Activated gamma-delta T cell treated with anti-CD3 and anti-CD28 coated beads, Interleukin-2, amount 50 U/mL, for 16 hours (primary cell): Measurements from ENCODE around the gene LZTR1.

ENCODE experiments used
- DNase-seq: peaks from one replicate; pipeline ENCODE4 v3.0.0-alpha.2; 2020; ENCODE audit warnings: low read depth

The LZTR1 gene

DNA sequence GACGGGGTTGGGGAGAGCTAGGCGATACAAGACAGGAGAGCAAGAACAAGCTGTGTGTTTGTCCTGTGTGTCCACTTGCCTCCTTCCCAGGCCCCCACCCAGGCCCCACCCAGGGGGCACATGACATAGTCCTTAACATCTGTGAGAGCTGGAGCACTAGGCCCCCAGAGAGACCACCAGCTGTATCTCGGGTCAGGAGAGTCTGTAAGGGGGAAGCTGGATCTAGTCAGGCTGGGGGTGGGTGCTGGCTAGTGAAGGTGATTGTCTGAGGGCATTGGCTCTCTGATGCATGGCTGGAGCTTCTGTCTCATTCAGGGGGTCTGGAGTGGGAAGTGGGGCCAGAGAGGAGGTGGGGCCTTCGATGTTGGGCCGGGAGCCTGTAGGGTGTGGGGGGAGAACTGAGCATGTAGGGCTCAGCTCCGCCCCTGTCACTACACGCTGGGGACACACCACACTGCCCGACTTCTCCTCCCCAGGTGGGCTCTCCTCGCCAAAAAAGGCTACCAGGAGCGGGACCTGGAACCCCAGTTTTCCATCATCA is 33.4 kb downstream of the LZTR1 start:
- DNase-seq, result no peak

DNA sequence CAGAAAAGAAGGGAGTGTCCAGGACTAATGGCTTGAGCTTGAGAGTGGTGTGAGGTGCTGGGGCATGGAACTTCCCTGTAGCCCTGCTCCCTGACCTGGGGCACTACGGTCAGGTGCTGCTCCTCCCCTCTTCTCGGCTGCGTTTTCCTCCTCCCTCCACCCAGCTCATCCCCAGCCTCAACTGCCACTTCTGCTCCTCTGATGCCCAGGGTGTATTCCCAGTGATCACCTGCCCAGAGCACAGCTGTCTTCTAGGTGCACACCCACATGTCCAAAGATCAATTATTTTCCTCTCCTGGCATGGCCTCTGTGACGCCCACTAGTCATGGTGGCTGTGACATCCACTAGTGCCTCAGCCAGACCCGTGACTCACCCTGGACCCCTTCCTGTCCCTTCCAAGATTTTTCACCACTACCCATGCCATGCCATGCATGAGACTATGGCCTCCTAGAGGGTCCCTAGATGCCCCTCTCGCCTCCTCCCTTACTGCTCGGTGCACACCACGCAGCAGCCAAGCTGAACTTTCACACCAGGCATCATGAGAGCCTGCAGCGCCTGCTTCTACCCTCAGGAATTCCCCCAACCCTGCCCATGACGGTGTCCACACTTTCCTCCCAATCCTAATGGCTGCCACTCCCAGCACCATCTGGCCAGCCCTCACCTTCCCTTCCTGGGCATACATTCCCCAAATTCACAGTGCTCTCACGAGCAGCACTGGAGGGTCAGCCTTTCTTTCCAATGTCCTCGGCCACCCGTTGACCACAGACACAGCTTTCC is 34.7 kb downstream of the LZTR1 start:
- no peak for DNase-seq

DNA sequence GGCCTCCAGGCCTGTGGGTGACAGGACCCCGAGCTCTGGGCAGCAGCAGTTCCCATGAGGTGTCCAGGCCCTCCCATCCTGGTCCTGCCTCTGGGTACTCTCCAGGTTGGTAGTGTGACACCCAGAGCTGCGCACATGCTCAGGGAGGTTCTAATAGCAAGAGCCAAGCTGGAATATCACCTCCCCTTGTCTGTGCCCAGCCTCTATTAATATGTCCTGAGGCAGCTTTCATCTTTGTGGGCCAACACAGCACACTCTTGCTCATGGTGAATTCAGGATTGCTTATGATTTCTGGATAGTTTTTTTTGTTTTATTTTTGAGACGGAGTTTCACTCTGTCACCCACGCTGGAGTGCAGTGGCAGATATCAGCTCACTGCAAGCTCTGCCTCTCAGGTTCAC is 36.2 kb downstream of the LZTR1 start:
- DNase-seq, result no peak

DNA sequence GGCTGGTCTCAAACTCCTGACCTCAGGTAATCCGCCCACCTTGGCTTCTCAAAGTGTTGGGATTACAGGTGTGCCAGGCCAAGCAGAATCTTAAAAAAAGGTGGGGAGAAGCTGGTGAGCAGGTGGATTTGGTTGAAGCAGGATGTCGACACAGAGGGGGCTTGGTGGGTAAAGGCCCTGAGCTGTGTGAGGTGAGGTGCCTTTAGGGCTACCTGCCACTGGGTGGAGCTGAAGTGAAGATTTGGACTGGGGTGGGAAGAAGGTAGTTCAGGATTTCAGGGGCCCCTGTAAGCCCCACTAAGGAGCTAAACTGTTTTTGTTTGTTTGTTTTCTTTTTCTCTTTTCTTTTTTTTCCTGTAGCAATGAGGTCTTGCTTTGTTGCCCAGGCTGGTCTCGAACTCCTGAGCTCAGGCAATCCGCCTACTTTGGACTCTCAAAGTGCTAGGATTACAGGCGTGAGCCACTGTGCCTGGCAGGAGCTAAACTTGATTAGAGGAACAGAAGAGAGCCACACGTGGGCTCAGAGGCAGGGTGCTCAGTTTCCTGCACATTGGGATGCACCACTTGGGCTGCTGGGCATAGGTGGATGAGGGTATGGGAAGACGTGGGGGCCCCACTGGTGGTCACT is 38.8 kb downstream of the LZTR1 start:
- no peak for DNase-seq

DNA sequence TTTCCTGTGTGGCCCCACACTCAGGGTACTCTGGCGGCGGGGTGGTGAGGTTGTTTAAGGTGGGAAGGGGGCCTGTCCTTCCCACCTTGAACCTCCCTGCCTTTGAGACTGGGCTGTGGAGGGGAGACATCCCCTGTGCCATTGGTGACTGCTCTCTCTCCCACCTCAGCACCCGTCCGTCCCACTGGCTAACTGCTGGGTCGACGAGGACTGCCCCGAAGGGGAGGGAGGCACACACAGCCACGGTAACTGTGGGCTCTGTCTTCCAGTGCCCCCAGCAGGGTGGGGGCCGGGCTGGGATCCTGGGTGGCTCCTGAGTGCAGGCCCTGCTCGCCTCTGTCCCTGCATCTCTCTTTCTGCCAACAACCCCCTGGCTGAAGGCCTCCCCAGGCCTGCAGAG is 40.4 kb downstream of the LZTR1 start:
- no peak for DNase-seq

DNA sequence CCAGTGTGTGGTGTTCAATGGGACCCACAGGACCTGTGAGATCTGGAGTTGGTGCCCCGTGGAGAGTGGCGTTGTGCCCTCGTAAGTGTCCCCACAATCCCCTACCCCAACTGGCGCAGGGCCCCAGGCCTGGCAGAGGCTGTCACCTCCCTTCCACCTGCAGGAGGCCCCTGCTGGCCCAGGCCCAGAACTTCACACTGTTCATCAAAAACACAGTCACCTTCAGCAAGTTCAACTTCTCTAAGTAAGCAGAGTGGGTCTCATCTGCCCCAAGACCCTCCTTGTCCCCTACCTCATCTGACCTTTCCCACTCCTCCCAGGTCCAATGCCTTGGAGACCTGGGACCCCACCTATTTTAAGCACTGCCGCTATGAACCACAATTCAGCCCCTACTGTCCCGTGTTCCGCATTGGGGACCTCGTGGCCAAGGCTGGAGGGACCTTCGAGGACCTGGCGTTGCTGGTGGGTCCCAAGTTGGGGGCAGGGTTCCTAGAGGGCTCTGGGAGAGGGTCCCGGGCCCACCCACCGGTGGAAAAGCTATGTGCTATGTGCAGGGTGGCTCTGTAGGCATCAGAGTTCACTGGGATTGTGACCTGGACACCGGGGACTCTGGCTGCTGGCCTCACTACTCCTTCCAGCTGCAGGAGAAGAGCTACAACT is 41.0 kb downstream of the LZTR1 start:
- DNase-seq, result no peak

DNA sequence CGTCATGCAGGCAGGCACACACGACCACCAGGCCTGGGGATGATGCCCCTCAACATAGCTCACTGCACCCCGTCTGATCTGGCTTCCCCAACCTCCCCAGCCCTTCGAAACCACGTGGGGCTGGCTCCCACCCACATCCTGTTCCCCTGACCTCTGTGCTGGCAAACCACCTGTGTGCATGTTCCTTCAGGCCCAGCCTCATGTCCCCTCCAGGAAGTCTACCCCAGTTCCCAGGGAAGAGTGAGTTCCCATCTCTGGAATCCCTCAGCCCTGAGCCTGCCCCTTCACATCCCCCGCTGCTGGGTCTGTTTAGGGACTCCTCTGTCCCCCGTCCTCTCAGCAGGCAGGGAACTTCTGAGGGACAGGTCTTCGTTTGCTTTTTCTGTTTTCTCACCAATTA is 43.2 kb downstream of the LZTR1 start:
- DNase-seq, result no peak

DNA sequence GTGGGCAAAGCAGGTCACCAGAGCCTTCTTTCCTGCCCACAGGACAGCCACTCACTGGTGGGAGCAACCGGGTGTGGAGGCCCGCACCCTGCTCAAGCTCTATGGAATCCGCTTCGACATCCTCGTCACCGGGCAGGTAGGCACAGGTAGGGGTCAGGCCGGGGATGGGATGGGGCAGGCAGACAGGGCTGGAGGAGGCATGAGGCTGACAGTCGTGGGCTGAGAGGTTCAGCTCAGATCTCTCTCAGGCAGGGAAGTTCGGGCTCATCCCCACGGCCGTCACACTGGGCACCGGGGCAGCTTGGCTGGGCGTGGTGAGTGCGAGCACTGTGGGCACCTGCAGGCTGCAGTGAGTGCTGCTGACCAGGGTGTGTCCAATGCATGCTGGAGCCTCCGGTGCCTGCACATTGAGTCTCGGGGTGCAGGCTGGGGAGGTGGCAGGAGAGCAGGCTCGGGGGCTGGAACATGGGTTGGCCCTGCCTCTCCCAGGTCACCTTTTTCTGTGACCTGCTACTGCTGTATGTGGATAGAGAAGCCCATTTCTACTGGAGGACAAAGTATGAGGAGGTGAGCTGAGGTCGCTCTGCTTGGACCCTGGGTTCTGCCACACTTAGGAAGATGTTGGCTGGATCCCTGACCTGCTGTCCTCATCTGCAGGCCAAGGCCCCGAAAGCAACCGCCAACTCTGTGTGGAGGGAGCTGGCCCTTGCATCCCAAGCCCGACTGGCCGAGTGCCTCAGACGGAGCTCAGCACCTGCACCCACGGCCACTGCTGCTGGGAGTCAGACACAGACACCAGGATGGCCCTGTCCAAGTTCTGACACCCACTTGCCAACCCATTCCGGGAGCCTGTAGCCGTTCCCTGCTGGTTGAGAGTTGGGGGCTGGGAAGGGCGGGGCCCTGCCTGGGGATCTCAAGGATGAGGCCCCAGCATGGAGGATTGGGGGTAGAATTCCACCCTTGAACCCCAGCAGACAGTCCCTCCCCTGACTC is 44.0 kb downstream of the LZTR1 start:
- no peak for DNase-seq

DNA sequence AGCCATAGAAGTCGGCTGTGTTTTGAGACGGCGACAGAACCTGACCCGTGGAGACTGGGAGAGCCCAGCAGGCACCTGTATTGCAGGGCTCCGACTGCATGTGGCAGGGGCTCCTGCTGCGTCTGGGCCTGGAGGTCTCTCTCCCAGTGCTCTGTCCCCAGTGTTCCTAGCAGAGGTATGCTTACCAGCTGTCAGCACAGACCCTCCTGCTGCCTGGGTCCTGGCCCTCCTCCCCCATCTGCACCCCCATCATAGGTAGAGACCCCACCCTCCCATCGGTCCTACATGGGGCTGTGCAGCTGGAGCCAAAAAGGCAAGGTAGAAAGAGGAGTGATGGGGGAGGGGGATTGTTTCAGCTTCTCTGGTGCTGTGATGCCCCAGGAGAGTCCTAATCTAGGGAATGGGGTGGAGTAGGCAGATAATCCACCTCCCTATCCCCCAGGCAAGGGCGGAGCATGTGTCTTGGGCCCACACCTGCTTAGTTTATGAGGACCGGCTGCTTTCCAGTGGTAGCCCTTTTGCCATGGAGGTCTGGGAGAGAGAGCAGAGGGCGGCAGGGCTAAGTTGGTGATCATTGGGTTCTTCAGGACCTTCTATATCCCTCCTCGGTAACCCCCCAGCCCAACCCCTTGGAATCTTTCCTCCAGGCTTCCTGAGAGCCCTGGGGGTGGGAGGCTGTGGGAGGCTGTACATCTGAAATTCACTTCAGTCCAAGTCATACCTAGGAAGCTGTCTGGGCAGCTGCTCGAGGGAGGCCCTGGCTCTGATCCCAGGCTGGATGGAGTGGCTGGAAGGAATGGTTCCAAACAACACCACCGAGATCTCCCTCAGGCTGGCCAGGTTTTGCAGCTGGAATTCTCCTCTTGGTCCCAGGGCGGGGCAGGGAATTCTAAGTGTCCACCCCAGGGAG is 44.9 kb downstream of the LZTR1 start:
- no peak for DNase-seq

DNA sequence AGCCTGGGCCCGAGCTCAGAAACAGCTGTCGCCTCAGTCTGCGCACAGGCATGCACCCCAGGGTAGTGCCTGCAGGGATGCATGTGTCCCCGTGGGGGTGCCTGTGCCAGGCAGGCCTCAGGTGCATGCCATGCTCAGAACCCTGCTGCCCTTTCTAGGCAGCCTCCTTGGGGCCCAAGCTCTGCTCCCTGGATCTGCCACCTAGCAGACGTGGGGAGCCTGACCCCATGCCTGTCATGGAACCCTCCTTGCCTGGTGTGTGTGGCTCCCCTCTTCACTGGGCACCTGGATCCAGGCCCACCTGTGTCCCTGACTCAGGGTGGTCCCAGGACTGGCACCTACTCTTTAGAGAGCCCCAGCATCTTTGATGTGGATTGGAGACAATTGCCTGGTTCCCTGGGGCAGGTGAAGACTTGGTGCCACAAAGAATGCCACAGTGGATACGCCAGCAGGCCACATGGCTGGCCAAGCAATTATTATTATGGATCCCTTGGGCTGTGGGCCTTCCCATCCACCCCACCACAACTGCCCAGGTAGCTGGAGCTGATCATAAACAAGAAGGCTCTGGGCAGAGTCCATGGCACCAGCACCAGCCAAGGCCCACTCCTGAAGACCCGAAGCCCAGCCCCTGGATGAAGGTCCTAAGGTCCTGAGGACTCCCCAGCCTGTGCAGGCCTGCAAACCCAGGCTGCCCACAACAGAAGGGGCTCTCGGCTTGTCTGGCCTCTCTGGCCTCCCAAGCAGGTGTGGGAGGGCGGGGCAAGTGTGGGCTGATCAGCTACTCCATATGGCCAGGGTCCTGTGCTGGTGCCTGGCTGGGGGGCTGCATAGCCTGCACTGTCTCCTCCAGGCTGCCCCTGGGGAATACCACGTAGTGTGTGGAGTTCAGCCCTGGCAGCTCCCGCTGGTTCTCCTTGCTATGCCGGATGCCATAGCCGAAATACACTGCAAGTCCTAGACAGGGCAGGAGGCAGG is 46.5 kb downstream of the LZTR1 start:
- no peak for DNase-seq

DNA sequence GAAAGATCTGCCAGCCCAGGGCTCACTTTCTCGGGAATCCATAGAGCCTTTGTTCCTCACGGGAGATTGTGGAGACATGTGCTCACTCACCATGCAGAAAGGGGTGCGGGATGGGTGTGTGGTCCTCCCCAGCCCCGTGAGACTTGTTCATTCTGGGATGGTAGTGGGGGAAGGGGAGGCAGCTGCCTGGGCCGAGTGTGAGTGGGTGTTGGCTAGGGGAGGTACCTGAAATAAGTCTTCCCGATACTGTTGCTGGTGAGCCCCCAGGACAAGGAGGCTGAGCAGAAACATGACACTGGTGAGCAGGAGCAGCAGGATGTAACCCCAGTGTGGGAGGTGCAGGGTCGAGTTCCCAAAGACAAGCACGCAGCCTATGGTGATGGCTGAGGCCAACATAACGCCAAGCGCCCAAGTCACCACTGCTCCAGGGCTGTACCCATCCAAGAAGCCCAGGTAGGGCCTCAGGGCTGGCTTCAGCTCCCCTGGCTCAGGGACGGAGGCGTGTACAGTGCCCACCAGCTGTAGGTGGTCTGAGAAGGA is 47.5 kb downstream of the LZTR1 start:
- no peak for DNase-seq

DNA sequence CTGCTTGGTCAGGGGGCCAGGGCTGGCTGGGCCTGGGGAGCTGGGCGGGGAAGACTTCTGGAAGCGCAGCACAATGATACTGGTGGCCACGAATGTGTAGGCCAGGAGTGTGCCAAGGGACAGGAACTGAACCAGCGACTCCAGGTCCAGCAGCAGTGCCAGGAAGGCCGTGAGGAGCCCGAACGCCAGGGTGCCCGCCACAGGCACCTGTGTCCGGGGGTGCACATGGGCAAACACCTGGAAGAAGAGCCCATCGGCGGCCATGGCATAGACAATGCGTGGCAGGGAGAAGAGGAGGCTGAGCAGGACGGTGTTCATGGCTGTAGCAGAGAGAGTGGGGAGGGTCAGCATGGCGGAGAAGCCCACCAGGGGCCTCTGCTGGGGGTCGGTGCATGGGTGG is 47.9 kb downstream of the LZTR1 start:
- no peak for DNase-seq

DNA sequence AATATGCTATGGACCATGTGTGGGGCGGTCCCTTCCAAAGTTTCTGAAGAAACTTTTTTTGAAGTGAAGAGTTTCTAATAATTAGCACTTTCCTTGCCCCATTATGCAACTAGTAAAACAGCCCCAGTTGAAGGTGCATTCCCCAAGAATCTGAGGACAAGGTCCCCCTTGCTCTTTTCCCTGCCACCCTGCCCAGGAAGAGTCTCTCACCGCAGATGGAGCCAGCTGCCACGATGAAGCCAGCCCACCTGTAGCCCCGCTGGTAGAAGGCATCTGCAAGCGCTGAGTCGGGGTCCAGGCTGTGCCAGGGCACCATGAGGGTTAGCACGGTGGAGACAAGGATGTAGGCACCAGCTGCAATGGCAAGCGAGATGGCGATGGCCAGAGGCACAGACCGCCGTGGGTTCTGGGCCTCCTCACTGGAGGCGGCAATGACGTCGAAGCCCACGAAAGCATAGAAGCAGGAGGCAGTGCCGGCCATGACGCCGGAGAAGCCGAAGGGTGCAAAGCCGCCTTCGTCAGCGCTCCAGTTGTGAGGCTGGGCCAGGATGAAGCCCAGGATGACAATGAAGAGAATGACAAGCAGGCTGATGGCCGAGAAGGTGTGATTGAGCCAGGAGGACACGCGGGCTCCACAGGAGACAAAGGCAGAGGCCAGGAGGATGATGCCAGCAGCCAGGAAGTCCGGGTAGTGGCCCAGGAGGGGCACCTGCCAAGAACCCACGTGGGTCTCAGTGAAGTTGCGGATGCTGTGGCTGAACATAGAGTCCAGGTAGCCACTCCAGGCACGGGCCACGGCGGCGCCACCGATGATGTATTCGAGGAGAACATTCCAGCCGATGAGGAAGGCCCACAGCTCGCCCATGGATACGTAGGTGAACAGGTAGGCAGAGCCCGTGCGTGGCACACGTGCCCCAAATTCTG is 48.8 kb downstream of the LZTR1 start:
- no peak for DNase-seq

DNA sequence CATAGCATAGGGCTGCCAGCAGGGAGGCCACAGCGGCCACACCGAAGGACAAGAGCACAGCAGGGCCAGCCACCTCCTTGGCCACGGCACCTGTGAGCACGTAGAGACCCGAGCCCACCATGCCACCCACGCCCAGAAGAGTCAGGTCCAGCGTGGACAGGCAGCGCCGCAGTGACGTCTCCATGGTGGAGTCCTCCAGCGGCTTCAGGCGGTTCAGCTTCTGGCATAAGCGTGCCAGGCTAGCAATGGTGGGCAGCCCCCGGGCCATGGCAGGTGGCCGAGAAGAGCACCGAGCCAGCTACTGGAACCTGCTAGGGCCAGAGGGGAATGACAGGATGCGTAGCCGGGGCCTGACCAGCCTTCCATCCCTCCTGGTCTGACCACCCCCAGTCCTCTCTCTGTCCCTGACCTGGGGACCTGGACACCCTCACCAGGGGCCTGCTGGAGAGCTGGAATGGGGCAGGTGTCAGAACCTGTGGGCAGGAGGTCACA is 49.5 kb downstream of the LZTR1 start:
- no peak for DNase-seq

DNA sequence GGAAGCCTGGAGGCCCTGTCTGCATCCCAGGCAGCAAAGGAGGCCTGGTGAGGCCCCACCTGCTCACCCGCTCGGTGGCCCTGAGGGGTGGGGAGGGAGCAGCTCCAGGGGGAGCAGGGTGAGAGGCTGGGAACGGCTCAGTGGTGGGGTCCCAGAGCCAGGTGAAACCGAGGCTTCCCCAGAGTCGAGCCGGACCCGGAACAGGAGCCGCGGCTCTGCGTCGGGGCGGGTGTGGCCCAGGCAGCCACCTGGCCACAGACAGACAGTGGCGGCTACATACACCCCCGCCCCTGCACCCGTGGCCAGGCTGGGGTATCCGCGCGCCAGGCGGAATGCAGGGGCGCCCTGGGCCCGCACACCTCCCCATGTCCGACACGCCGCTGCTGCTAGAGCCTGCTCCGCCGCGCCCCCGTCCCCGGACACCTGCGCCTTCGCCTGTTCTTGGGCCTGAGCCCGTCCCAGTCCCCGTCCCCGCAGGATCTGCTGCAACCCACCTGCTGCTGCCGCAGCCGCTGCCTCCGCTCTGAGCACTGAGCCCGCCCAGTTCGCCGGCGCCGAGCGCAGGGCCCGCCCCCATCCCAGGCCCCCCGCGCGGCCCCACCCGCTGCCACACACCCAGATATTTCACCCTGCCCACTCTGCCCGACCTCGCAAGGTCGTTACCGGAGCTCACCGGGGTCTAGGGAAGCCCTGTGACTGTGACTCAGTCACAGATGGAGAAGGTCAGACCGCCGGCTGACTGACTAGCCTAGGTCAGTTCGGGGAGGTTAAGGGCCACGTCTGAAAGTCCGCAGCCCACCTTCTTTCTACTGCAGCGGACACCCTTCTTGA is 50.2 kb downstream of the LZTR1 start, which contains the start of gene SLC7A4:
TSS of gene SLC7A4 (minus strand) at position 525 of the 831 bp plus-strand sequence. CDS start 749 bp downstream, outside the sequence.
- no peak for DNase-seq

DNA sequence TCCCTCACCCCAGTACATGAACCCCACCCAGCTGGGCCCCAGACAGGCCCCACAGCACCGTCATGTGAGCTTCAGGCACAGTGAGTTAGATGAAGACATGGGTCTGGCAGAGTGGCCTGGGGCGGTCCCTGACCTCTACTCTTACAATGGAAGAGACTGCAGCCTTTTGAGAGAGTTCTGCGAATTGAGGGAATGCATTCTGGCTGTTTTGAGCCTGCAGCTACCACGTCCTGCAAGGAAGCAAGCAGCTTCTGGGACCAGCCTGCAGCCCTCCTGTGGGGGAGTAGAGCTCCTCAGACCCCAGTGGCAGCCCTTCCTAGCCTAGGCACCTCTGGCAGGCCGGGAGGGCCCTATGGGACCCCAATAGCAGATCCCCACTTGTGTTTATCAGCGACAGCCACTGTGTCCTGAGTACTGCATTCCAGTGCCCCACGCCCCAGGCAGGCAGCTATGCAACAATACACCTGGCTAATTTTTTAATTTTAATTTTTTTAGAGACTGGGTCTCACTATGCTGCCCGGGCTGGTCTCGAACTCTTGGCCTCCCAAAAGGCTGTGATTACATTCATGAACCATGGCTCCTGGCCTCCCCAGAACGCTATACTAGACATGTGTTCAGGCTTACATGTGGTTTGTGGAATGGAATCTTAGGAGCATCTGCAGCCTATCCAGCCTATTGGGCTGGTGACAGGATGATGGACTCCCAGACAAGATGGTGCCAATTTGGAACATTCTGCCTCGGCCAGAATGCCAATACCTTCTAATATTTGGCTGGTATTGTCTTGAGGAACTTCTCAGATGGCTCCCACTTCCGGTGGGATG is 51.0 kb downstream of the LZTR1 start:
- DNase-seq, result no peak
